ENCODE measurements around the gene LAMTOR5.

GRCh38 chr1:110430366-110430765 lies 22.9 kb upstream of the LAMTOR5 start:
- TF ChIP-seq CTCF (IDR thresholded peaks at IDR 0.05; ENCODE audit: poor library complexity) = no peak
- no peak for TF ChIP-seq EZH2phosphoT487 (IDR thresholded peaks at IDR 0.05; ENCODE audit: low read depth, severe bottlenecking, unreplicated experiment)

All from hepatocyte (in vitro differentiated cells).